Forelimb muscle (tissue), 1 donor: ENCODE data around the gene CRYZL1. TPM values are rescaled to one million over a fixed set of nuclear protein-coding genes. Genes with fewer than 3 reads are reported as not detected.
"Not testable (repeated sequence)": the region's sequence is repeated elsewhere in the genome, so short reads cannot be mapped to it uniquely, and the experiment has no call there.

ENCODE experiments used
- DNase-seq: peaks from one replicate; pipeline ENCODE4 v3.0.0-alpha.2; 2013; ENCODE audit warnings: low read depth
- polyA plus RNA-seq: library from polyadenylated mRNA; unstranded; fragments of 120-200 nt; gene quantifications from one replicate; pipeline ENCODE4 v1.2.1, GENCODE V29; 2013; ENCODE audit not compliant: insufficient read length

Gene CRYZL1
- polyA plus RNA-seq, result 28.8 TPM

- peak; percentile 98 for DNase-seq
These were observed at the start of gene CRYZL1 for GRCh38 chr21:33641352-33642026. Gene CRYZL1 (minus strand): TSS chr21:33641741. CDS start chr21:33631551, 10,190 bp downstream.

- no peak for DNase-seq
These were observed 49.3 kb upstream of the CRYZL1 start for GRCh38 chr21:33690874-33691273.

GRCh38 chr21:33688353-33688752, 46.8 kb upstream of the CRYZL1 start:
- DNase-seq, result no peak

- no peak for DNase-seq
These were observed 46.1 kb upstream of the CRYZL1 start for GRCh38 chr21:33687634-33688033.

GRCh38 chr21:33686386-33686785, 44.8 kb upstream of the CRYZL1 start:
- DNase-seq, result no peak

GRCh38 chr21:33685613-33686197, 44.2 kb upstream of the CRYZL1 start:
- no peak for DNase-seq

- no peak for DNase-seq
These were observed 43.5 kb upstream of the CRYZL1 start for GRCh38 chr21:33684923-33685560.

- no peak for DNase-seq
These were observed 42.5 kb upstream of the CRYZL1 start for GRCh38 chr21:33684068-33684467.

GRCh38 chr21:33682992-33683627, 41.6 kb upstream of the CRYZL1 start:
- DNase-seq, result no peak

- no peak for DNase-seq
These were observed 39.3 kb upstream of the CRYZL1 start for GRCh38 chr21:33680870-33681269.

GRCh38 chr21:33677450-33677849, 35.9 kb upstream of the CRYZL1 start:
- DNase-seq, result no peak

GRCh38 chr21:33676666-33677065, 35.1 kb upstream of the CRYZL1 start:
- not testable (repeated sequence) for DNase-seq

GRCh38 chr21:33674226-33674625, 32.7 kb upstream of the CRYZL1 start:
- DNase-seq, result no peak

- no peak for DNase-seq
These were observed 31.9 kb upstream of the CRYZL1 start for GRCh38 chr21:33673473-33673872.

GRCh38 chr21:33670076-33670978, 28.8 kb upstream of the CRYZL1 start:
- no peak for DNase-seq

- DNase-seq, result no peak
These were observed 27.1 kb upstream of the CRYZL1 start for GRCh38 chr21:33668620-33669019.

GRCh38 chr21:33668180-33668579, 26.6 kb upstream of the CRYZL1 start:
- DNase-seq, result no peak

- DNase-seq, result no peak
These were observed 26.1 kb upstream of the CRYZL1 start for GRCh38 chr21:33667636-33668035.

- no peak for DNase-seq
These were observed 24.6 kb upstream of the CRYZL1 start for GRCh38 chr21:33666153-33666552.

- DNase-seq, result no peak
These were observed 22.6 kb upstream of the CRYZL1 start for GRCh38 chr21:33664135-33664534.

- DNase-seq, result no peak
These were observed 21.7 kb upstream of the CRYZL1 start for GRCh38 chr21:33663241-33663640.

GRCh38 chr21:33662046-33662445, 20.5 kb upstream of the CRYZL1 start:
- no peak for DNase-seq
